Neural cell (in vitro differentiated cells): ENCODE measurements around the gene RDM1. TPM values are rescaled to one million over a fixed set of nuclear protein-coding genes. Genes with fewer than 3 reads are reported as not detected.

Experiments
- H2AFZ ChIP-seq: fragments of 200-600, 300-800 bp; sonication (generic), shearing (Covaris generic); 2 replicates; pipeline ENCODE4 v1.6.0; 2014; ENCODE audit warnings: low read depth, mild to moderate bottlenecking, antibody characterized with exemption, low read length, moderate library complexity
- H3F3A ChIP-seq: fragments of 200-600 bp; shearing (Covaris generic); 2 replicates; pipeline ENCODE4 v1.6.1; 2016; ENCODE audit warnings: mild to moderate bottlenecking, moderate library complexity, mixed read lengths, antibody characterized with exemption, low read length; ENCODE audit not compliant: insufficient read depth, poor library complexity, severe bottlenecking
- H3K27ac ChIP-seq: fragments of 200-600, 300-800 bp; sonication (generic), shearing (Covaris generic); 2 replicates; pipeline ENCODE4 v1.5.1; 2014; ENCODE audit warnings: mild to moderate bottlenecking, low read length, moderate library complexity
- H3K27me3 ChIP-seq: fragments of 300-800, 200-600 bp; sonication (generic), shearing (Covaris generic); 2 replicates; pipeline ENCODE4 v1.6.0; 2014; ENCODE audit warnings: mild to moderate bottlenecking, low read depth, low read length, moderate library complexity; ENCODE audit not compliant: insufficient read depth
- H3K36me3 ChIP-seq: fragments of 300-800, 200-600 bp; sonication (generic), shearing (Covaris generic); 2 replicates; pipeline ENCODE4 v1.5.1; 2014; ENCODE audit warnings: mild to moderate bottlenecking, antibody characterized with exemption, low read length, moderate library complexity; ENCODE audit not compliant: insufficient read depth
- H3K4me2 ChIP-seq: fragments of 300-800, 200-600 bp; sonication (generic), shearing (Covaris generic); 2 replicates; pipeline ENCODE4 v1.6.0; 2014; ENCODE audit warnings: mild to moderate bottlenecking, low read length
- H3K4me3 ChIP-seq: fragments of 300-800, 200-600 bp; sonication (generic), shearing (Covaris generic); 2 replicates; pipeline ENCODE4 v1.5.1; 2014; ENCODE audit warnings: mild to moderate bottlenecking, low read length, moderate library complexity
- H3K79me2 ChIP-seq: fragments of 200-600 bp; shearing (Covaris generic); replicated peaks from 2 replicates; pipeline ENCODE4 v1.6.0; 2014; ENCODE audit warnings: mild to moderate bottlenecking, low read length, moderate library complexity; ENCODE audit not compliant: insufficient read depth
- H3K9ac ChIP-seq: fragments of 300-800, 200-600 bp; sonication (generic), shearing (Covaris generic); 2 replicates; pipeline ENCODE4 v1.6.1; 2016; ENCODE audit warnings: mild to moderate bottlenecking, low read length, mixed read lengths
- H3K9me2 ChIP-seq: fragments of 200-600 bp; shearing (Covaris generic); 2 replicates; pipeline ENCODE4 v1.6.1; 2016; ENCODE audit warnings: mild to moderate bottlenecking, low read length, mixed read lengths; ENCODE audit not compliant: insufficient read depth
- H3K9me3 ChIP-seq: fragments of 200-600, 300-800 bp; sonication (generic), shearing (Covaris generic); 2 replicates; pipeline ENCODE4 v1.6.1; 2016; ENCODE audit warnings: mild to moderate bottlenecking, mixed run types, low read length, moderate library complexity, mixed read lengths
- H4K20me1 ChIP-seq: fragments of 200-600 bp; shearing (Covaris generic); 2 replicates; pipeline ENCODE4 v1.6.1; 2016; ENCODE audit warnings: mild to moderate bottlenecking, mixed run types; ENCODE audit not compliant: insufficient read depth
- EP300 ChIP-seq: fragments of 450-650 bp; conservative IDR thresholded peaks from 2 replicates; pipeline ENCODE4 v1.6.1; 2014; ENCODE audit warnings: antibody characterized with exemption, mild to moderate bottlenecking, moderate library complexity; ENCODE audit not compliant: poor library complexity, severe bottlenecking
- EZH2 ChIP-seq: fragments of 200-600, 300-800 bp; shearing (Covaris generic), sonication (generic); IDR thresholded peaks from 2 replicates; pipeline ENCODE4 v1.6.1; 2014; ENCODE audit warnings: antibody characterized with exemption, low read length, borderline replicate concordance, mild to moderate bottlenecking; ENCODE audit not compliant: insufficient read depth, poor library complexity, severe bottlenecking
- MXI1 ChIP-seq: fragments of 450-650 bp; conservative IDR thresholded peaks from 2 replicates; pipeline ENCODE4 v1.6.1; 2014; ENCODE audit warnings: antibody characterized with exemption, mild to moderate bottlenecking; ENCODE audit not compliant: poor library complexity, severe bottlenecking
- POLR2AphosphoS5 ChIP-seq: IDR thresholded peaks from 2 replicates; pipeline ENCODE4 v1.6.1; 2012
- RAD21 ChIP-seq: fragments of 450-650 bp; conservative IDR thresholded peaks from 2 replicates; pipeline ENCODE4 v1.6.1; 2014; ENCODE audit warnings: antibody characterized with exemption, mild to moderate bottlenecking, moderate library complexity
- REST ChIP-seq: IDR thresholded peaks from 2 replicates; pipeline ENCODE4 v1.6.1; 2012; ENCODE audit warnings: borderline replicate concordance
- SMC3 ChIP-seq: fragments of 450-650 bp; conservative IDR thresholded peaks from 2 replicates; pipeline ENCODE4 v1.6.1; 2014; ENCODE audit warnings: antibody characterized with exemption, mild to moderate bottlenecking, moderate library complexity; ENCODE audit not compliant: poor library complexity
- TAF1 ChIP-seq: IDR thresholded peaks from 2 replicates; pipeline ENCODE4 v1.6.1; 2012; ENCODE audit warnings: low read depth
- polyA plus RNA-seq: library from polyadenylated mRNA; depleted of rRNA; stranded (reverse); fragments of >200 nt; gene quantifications from 2 replicates; pipeline ENCODE4 v1.2.3, GENCODE V29; 2014
- TF ChIP-seq, protein P1 (sequence below): fragments of 450-650 bp; IDR thresholded peaks from 2 replicates; pipeline ENCODE4 v1.5.1; 2014; ENCODE audit warnings: antibody characterized with exemption, mild to moderate bottlenecking, moderate library complexity; ENCODE audit not compliant: poor library complexity, severe bottlenecking

Gene RDM1
- polyA plus RNA-seq, 1 donor from 2014 or later = not detected

DNA sequence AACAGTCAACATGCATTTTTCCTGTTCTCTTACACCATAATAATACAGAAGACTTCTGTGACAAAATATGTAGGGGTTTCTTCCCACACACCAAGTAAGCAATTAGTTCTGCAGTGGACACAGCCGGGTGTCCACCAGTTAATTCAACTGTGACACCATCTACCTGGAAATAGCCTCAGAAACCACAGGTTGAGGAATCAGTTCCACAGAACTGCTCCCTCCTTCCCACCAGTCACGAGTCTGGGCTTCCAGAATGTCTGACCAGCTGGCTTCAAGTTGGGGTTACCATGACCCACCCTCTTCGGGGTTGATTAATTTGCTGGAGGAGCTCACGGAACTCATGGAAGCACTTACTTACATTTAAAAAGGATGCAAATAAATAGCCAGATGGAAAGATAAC, 36.8 kb downstream of the RDM1 start:
- Histone ChIP-seq H2AFZ (no peak overlapping the region), H3K9me3 (no peaks in the 10 kb centered on the region), H3K4me3 (no peak overlapping the region), H3K9ac (no peak overlapping the region), H3K27me3 (no peaks in the 10 kb centered on the region), H4K20me1 (no peaks in the 10 kb centered on the region), H3K9me2 (no peaks in the 10 kb centered on the region), H3K4me2 (no peak overlapping the region), H3K27ac (no peak overlapping the region), H3K79me2 (no peaks in the 10 kb centered on the region), H3F3A (no peaks in the 10 kb centered on the region), H3K36me3 (no peaks in the 10 kb centered on the region)
- no peak for TF ChIP-seq REST

DNA sequence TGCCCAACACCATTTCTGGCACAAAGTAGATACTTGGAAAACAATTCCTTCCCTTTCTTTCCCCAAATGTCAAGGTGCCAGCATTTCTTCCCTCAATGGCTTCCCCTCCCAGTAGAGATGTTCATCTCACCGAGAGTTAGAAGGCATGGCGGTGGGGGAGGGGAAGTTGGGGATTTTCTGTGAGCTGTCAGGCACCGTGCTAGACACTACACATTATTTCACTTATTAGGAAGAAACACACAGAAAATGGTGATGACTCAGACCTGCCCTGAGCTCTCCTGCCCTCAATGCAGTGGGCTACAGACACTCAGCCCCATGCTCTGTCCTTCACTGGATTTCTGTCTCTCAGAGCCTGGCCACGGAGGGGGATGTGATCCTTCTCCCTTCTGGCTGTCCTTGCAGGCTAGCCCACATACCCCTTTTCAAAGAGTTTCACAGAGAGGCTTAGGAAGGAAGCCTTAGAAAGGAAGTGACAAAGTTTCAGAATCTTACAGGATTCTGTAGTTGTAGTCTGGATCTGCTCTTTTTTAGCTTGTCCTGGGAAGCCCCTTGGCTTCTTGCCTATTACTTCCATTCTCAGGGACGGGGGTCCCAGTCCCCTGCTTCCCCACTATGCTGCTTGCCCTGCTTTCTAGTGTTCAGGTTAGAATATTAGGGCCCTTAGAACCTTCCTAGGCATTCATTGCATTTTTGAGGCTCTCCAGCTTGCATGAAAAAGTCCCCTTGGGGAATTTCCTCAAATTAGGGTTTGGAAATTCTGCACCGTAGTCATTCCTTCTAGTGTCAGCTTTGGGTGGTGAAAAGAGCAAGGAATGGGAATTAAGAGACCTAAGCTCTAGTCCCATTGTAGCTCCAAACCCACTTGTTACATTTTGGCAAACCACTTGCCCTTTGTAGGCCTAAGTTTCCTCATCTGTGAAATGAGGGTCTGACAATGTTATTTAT, 38.2 kb downstream of the RDM1 start:
- Histone ChIP-seq H2AFZ (no peak overlapping the region), H3F3A (no peaks in the 10 kb centered on the region), H3K9me3 (no peaks in the 10 kb centered on the region), H3K27ac (no peak overlapping the region), H3K36me3 (no peaks in the 10 kb centered on the region), H3K79me2 (no peaks in the 10 kb centered on the region), H4K20me1 (no peaks in the 10 kb centered on the region), H3K9me2 (no peaks in the 10 kb centered on the region), H3K27me3 (no peaks in the 10 kb centered on the region), H3K9ac (no peak overlapping the region), H3K4me3 (no peak overlapping the region), H3K4me2 (no peak overlapping the region)
- TF ChIP-seq POLR2AphosphoS5 (no peak), REST (no peak), MXI1 (no peak), TAF1 (no peak), RAD21 (no peak), SMC3 (no peak), EZH2 (no peak), EP300 (no peak)
- TF ChIP-seq, protein P1, sequence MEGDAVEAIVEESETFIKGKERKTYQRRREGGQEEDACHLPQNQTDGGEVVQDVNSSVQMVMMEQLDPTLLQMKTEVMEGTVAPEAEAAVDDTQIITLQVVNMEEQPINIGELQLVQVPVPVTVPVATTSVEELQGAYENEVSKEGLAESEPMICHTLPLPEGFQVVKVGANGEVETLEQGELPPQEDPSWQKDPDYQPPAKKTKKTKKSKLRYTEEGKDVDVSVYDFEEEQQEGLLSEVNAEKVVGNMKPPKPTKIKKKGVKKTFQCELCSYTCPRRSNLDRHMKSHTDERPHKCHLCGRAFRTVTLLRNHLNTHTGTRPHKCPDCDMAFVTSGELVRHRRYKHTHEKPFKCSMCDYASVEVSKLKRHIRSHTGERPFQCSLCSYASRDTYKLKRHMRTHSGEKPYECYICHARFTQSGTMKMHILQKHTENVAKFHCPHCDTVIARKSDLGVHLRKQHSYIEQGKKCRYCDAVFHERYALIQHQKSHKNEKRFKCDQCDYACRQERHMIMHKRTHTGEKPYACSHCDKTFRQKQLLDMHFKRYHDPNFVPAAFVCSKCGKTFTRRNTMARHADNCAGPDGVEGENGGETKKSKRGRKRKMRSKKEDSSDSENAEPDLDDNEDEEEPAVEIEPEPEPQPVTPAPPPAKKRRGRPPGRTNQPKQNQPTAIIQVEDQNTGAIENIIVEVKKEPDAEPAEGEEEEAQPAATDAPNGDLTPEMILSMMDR = no peak
